WTC11 (cell line): Measurements from ENCODE around the gene PSMD13. TPM values are rescaled to one million over a fixed set of nuclear protein-coding genes. Genes with fewer than 3 reads are reported as not detected.

Experiments
- ATAC-seq: fragments of 200-7000 bp; cut with Tn5 transposase; 2 replicates; pipeline ENCODE4 v1.10.0; 2021; ENCODE audit warnings: mild to moderate bottlenecking, moderate library complexity
- CTCF ChIA-PET: fragments of 300-600 bp; sonication (Branson Sonifier 250); formaldehyde crosslinking; loops from one replicate; lab custom pipeline; 2021; ENCODE audit warnings: antibody characterized with exemption; lab: Charles Lee
- POLR2A ChIA-PET: fragments of 350-600 bp; sonication (Branson Sonifier 250); formaldehyde crosslinking; loops from one replicate; lab custom pipeline; 2021; ENCODE audit warnings: antibody characterized with exemption; lab: Charles Lee
- DNase-seq: peaks from one replicate; pipeline ENCODE4 v3.0.0; 2021; ENCODE audit warnings: low spot score
- H3K27ac Mint-ChIP-seq: 2 replicates; pipeline ENCODE4 v1.8.0; 2021; ENCODE audit warnings: mixed read lengths
- H3K27me3 Mint-ChIP-seq: 2 replicates; pipeline ENCODE4 v1.8.0; 2021; ENCODE audit warnings: low read depth, mild to moderate bottlenecking, moderate library complexity, mixed read lengths
- H3K36me3 Mint-ChIP-seq: 2 replicates; pipeline ENCODE4 v1.8.0; 2021; ENCODE audit warnings: mixed read lengths
- H3K4me1 Mint-ChIP-seq: 2 replicates; pipeline ENCODE4 v1.8.0; 2022; ENCODE audit warnings: mixed read lengths
- H3K4me3 Mint-ChIP-seq: 2 replicates; pipeline ENCODE4 v1.8.0; 2021; ENCODE audit warnings: mild to moderate bottlenecking, moderate library complexity, mixed read lengths
- H3K9me3 Mint-ChIP-seq: 2 replicates; pipeline ENCODE4 v1.8.0; 2021; ENCODE audit warnings: mixed read lengths
- AR ChIP-seq: fragments of 250-450 bp; sonication (Bioruptor Pico); IDR thresholded peaks from 2 replicates; pipeline ENCODE4 v1.9.0; 2021; ENCODE audit warnings: mild to moderate bottlenecking
- ATF6 ChIP-seq: sonication (generic); formaldehyde crosslinking; IDR thresholded peaks from 2 replicates; pipeline ENCODE4 v1.8.1; 2023; ENCODE audit warnings: mild to moderate bottlenecking, missing genetic modification reagents
- CTCF ChIP-seq: fragments of 200-600 bp; IDR thresholded peaks from 2 replicates; pipeline ENCODE4 v1.8.0; 2022; ENCODE audit warnings: antibody characterized with exemption
- E2F4 ChIP-seq: sonication (generic); formaldehyde crosslinking; IDR thresholded peaks from 2 replicates; pipeline ENCODE4 v1.8.1; 2022; ENCODE audit warnings: low read depth, mild to moderate bottlenecking, moderate library complexity, missing genetic modification reagents, borderline replicate concordance
- FOXJ3 ChIP-seq: sonication (generic); formaldehyde crosslinking; IDR thresholded peaks from 2 replicates; pipeline ENCODE4 v1.9.0; 2021; ENCODE audit warnings: missing genetic modification reagents, mild to moderate bottlenecking, borderline replicate concordance
- FOXK1 ChIP-seq: sonication (generic); formaldehyde crosslinking; IDR thresholded peaks from 2 replicates; pipeline ENCODE4 v1.8.0; 2022; ENCODE audit warnings: mild to moderate bottlenecking, moderate library complexity, missing genetic modification reagents
- JUN ChIP-seq: sonication (generic); formaldehyde crosslinking; IDR thresholded peaks from 2 replicates; pipeline ENCODE4 v1.8.0; 2023; ENCODE audit warnings: mild to moderate bottlenecking, missing genetic modification reagents
- MLX ChIP-seq: sonication (generic); formaldehyde crosslinking; IDR thresholded peaks from 2 replicates; pipeline ENCODE4 v1.8.1; 2023; ENCODE audit warnings: mild to moderate bottlenecking, missing genetic modification reagents, moderate library complexity
- MXD4 ChIP-seq: fragments of 250-450 bp; sonication (Bioruptor Pico); IDR thresholded peaks from 2 replicates; pipeline ENCODE4 v1.8.0; 2021; ENCODE audit warnings: mild to moderate bottlenecking, moderate library complexity, borderline replicate concordance
- MYBL2 ChIP-seq: sonication (generic); formaldehyde crosslinking; IDR thresholded peaks from 2 replicates; pipeline ENCODE4 v1.8.1; 2023; ENCODE audit warnings: mild to moderate bottlenecking, moderate library complexity, missing genetic modification reagents
- NFE2L1 ChIP-seq: sonication (generic); formaldehyde crosslinking; IDR thresholded peaks from 2 replicates; pipeline ENCODE4 v1.8.1; 2023; ENCODE audit warnings: missing genetic modification reagents
- SMAD4 ChIP-seq: sonication (generic); formaldehyde crosslinking; IDR thresholded peaks from 2 replicates; pipeline ENCODE4 v1.8.0; 2022; ENCODE audit warnings: mild to moderate bottlenecking, missing genetic modification reagents
- TEAD1 ChIP-seq: sonication (generic); formaldehyde crosslinking; IDR thresholded peaks from 2 replicates; pipeline ENCODE4 v1.8.0; 2022; ENCODE audit warnings: mild to moderate bottlenecking, missing genetic modification reagents
- ZBTB21 ChIP-seq: sonication (generic); formaldehyde crosslinking; IDR thresholded peaks from 2 replicates; pipeline ENCODE4 v1.8.1; 2023; ENCODE audit warnings: mild to moderate bottlenecking, missing genetic modification reagents, borderline replicate concordance
- ZNF121 ChIP-seq: sonication (generic); formaldehyde crosslinking; IDR thresholded peaks from 2 replicates; pipeline ENCODE4 v1.8.0; 2023; ENCODE audit warnings: missing genetic modification reagents
- ZNF232 ChIP-seq: sonication (generic); formaldehyde crosslinking; IDR thresholded peaks from 2 replicates; pipeline ENCODE4 v1.8.0; 2022; ENCODE audit warnings: mild to moderate bottlenecking, missing genetic modification reagents
- ZNF512 ChIP-seq: sonication (generic); formaldehyde crosslinking; IDR thresholded peaks from 2 replicates; pipeline ENCODE4 v1.8.1; 2022; ENCODE audit warnings: missing genetic modification reagents, borderline replicate concordance
- ZNF532 ChIP-seq: fragments of 250-450 bp; sonication (Bioruptor Pico); IDR thresholded peaks from 2 replicates; pipeline ENCODE4 v1.9.0; 2021; ENCODE audit warnings: mild to moderate bottlenecking, borderline replicate concordance
- ZSCAN18 ChIP-seq: fragments of 250-450 bp; sonication (Bioruptor Pico); IDR thresholded peaks from 2 replicates; pipeline ENCODE4 v2.1.2; 2022; ENCODE audit warnings: mild to moderate bottlenecking, moderate library complexity
- total RNA-seq: library from RNA; stranded (reverse); gene quantifications from 3 replicates; pipeline ENCODE4 v1.2.3, GENCODE V29; 2021

PSMD13 gene
- total RNA-seq, 1 experiment from 2014 or later = 148 TPM

GRCh38 chr11:201966-202365 is 34.8 kb upstream of the PSMD13 start:
- POLR2A ChIA-PET = no interaction called here
- Mint-ChIP-seq H3K27ac (0 out of 2 replicates have a peak overlapping the region, but pooled peaks have one; percentile 11), H3K27me3 (peaks cover 2% of the 10 kb centered on the region; the same call in 1 of the 2 replicates), H3K9me3 (no peaks in the 10 kb centered on the region), H3K36me3 (peaks cover 9% of the 10 kb centered on the region), H3K4me1 (peaks cover 4% of the 10 kb centered on the region; the same call in 1 of the 2 replicates), H3K4me3 (no peak overlapping the region)
- DNase-seq (peak; percentile 6), ATAC-seq (no peak)
- CTCF ChIA-PET = no interaction called here
- TF ChIP-seq CTCF (no peak), MLX (CRISPR knock-in tag) (no peak), ZNF512 (CRISPR knock-in tag) (no peak), JUN (no peak), ZSCAN18 (no peak), AR (CRISPR knock-in tag) (no peak), E2F4 (CRISPR knock-in tag) (no peak), MYBL2 (CRISPR knock-in tag) (no peak), SMAD4 (no peak), ZNF232 (no peak), ZNF121 (CRISPR knock-in tag) (no peak), ZBTB21 (CRISPR knock-in tag) (no peak), MXD4 (CRISPR knock-in tag) (no peak), ZNF532 (CRISPR knock-in tag) (no peak), FOXJ3 (no peak), TEAD1 (no peak), FOXK1 (CRISPR knock-in tag) (no peak), ATF6 (CRISPR knock-in tag) (no peak), NFE2L1 (CRISPR knock-in tag) (no peak)
